Mammary epithelial cell (primary cell): Measurements from ENCODE around the gene PLEKHG5.

Experiments used
- EZH2 ChIP-seq: IDR thresholded peaks from 2 replicates; pipeline ENCODE4 v1.6.1; 2012; ENCODE audit warnings: low read length, inconsistent platforms, borderline replicate concordance
- TF ChIP-seq, protein P1 (sequence below), 2 donors: IDR thresholded peaks in 1 of 2; conservative IDR thresholded peaks in 1 of 2; 2 replicates each; pipeline ENCODE4 v1.5.1; 2011 to 2012; ENCODE audit warnings: inconsistent platforms in 2 of 2, low read length in 2 of 2, mild to moderate bottlenecking in 2 of 2, control low read depth in 1 of 2, low read depth in 1 of 2; ENCODE audit not compliant: insufficient read depth in 1 of 2; ENCODE audit errors: extremely low read depth in 1 of 2

DNA sequence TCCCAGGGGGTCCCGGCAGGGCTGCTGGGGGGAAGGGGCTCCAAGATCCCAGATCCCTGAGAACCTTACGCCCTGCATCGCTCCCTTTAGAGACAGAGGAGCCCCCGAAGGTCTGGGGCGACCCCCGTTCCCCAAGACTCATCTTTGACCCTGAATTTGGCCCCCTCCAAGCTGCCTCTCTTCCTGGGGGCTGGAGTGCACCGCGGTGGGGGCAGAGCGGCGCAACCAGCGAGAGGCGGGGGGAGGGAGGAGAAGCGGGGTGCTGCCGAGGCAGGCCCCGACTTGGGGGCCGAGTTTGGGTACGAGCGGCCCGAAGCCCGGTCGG is 5.4 kb upstream of the PLEKHG5 start:
- TF ChIP-seq, protein P1, sequence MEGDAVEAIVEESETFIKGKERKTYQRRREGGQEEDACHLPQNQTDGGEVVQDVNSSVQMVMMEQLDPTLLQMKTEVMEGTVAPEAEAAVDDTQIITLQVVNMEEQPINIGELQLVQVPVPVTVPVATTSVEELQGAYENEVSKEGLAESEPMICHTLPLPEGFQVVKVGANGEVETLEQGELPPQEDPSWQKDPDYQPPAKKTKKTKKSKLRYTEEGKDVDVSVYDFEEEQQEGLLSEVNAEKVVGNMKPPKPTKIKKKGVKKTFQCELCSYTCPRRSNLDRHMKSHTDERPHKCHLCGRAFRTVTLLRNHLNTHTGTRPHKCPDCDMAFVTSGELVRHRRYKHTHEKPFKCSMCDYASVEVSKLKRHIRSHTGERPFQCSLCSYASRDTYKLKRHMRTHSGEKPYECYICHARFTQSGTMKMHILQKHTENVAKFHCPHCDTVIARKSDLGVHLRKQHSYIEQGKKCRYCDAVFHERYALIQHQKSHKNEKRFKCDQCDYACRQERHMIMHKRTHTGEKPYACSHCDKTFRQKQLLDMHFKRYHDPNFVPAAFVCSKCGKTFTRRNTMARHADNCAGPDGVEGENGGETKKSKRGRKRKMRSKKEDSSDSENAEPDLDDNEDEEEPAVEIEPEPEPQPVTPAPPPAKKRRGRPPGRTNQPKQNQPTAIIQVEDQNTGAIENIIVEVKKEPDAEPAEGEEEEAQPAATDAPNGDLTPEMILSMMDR (conservative IDR thresholded peaks at IDR 0.05 in 1 of 2, IDR thresholded peaks at IDR 0.05 in 1 of 2; ENCODE audit: extremely low read depth in 1 of 2, insufficient read depth in 1 of 2, low read depth in 1 of 2, low read length in 2 of 2): no peak
- TF ChIP-seq EZH2: no peak
